PC-3 (cell line): ENCODE measurements around the gene GPR137B.

Experiments
- EZH2 ChIP-seq: fragments of 300-600 bp; sonication (generic); IDR thresholded peaks from one replicate; pipeline ENCODE4 v1.6.1; 2017; ENCODE audit warnings: antibody characterized with exemption, mild to moderate bottlenecking, low read length; ENCODE audit not compliant: unreplicated experiment
- EZH2phosphoT487 ChIP-seq: fragments of 300-600 bp; sonication (generic); IDR thresholded peaks from 2 replicates; pipeline ENCODE4 v1.6.1; 2018; ENCODE audit warnings: mild to moderate bottlenecking, antibody characterized with exemption, low read length, borderline replicate concordance
- TF ChIP-seq, protein P1 (sequence below): fragments of 300-600 bp; sonication (generic); conservative IDR thresholded peaks from 2 replicates; pipeline ENCODE4 v1.5.1; 2017; ENCODE audit warnings: antibody characterized with exemption, low read depth, mild to moderate bottlenecking, low read length

DNA sequence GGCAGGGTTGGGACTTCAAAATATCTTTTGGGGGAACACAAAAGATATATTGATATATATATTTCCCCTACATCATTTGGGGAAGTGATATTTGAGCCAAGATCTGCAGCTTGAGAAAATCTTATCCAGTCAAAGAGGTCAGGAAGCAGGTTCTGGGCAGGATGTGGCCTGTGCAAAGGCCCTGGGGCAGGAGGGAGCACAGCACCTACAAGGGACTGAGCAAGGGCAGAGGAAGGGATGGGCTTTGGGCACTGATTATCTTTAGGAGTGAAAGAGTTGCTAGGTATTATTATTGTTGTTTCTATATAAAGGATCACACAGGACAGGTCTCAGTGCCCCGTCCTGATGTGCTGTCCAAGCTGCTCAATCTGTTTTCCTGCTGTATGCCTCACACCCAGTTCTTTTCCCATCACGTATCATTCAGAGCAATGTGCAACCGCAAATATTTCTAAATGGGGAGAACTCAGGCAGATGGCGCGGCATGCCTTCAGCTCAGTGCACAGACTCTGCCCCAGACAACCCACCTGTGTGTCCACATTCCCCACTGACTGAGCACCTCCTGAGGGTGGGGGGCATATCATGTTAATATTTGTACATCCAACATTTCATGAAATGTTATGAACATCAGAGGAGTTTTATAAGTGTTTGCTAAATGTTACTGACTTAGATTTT, 28.1 kb upstream of the GPR137B start:
- TF ChIP-seq, protein P1, sequence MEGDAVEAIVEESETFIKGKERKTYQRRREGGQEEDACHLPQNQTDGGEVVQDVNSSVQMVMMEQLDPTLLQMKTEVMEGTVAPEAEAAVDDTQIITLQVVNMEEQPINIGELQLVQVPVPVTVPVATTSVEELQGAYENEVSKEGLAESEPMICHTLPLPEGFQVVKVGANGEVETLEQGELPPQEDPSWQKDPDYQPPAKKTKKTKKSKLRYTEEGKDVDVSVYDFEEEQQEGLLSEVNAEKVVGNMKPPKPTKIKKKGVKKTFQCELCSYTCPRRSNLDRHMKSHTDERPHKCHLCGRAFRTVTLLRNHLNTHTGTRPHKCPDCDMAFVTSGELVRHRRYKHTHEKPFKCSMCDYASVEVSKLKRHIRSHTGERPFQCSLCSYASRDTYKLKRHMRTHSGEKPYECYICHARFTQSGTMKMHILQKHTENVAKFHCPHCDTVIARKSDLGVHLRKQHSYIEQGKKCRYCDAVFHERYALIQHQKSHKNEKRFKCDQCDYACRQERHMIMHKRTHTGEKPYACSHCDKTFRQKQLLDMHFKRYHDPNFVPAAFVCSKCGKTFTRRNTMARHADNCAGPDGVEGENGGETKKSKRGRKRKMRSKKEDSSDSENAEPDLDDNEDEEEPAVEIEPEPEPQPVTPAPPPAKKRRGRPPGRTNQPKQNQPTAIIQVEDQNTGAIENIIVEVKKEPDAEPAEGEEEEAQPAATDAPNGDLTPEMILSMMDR, result no peak
- TF ChIP-seq EZH2 (no peak), EZH2phosphoT487 (no peak)
